B cell (primary cell): ENCODE results near the gene KRTAP5-2.

ENCODE experiments used
- EZH2 ChIP-seq: IDR thresholded peaks from 2 replicates; pipeline ENCODE4 v1.6.1; 2012; ENCODE audit warnings: borderline replicate concordance, low read depth, mild to moderate bottlenecking, moderate library complexity, low read length; ENCODE audit not compliant: insufficient read depth, poor library complexity, severe bottlenecking
- TF ChIP-seq, protein P1 (sequence below): fragments of 200-600 bp; IDR thresholded peaks from one replicate; pipeline ENCODE4 v1.8.0; 2022; ENCODE audit warnings: antibody characterized with exemption, mild to moderate bottlenecking

- TF ChIP-seq, protein P1, sequence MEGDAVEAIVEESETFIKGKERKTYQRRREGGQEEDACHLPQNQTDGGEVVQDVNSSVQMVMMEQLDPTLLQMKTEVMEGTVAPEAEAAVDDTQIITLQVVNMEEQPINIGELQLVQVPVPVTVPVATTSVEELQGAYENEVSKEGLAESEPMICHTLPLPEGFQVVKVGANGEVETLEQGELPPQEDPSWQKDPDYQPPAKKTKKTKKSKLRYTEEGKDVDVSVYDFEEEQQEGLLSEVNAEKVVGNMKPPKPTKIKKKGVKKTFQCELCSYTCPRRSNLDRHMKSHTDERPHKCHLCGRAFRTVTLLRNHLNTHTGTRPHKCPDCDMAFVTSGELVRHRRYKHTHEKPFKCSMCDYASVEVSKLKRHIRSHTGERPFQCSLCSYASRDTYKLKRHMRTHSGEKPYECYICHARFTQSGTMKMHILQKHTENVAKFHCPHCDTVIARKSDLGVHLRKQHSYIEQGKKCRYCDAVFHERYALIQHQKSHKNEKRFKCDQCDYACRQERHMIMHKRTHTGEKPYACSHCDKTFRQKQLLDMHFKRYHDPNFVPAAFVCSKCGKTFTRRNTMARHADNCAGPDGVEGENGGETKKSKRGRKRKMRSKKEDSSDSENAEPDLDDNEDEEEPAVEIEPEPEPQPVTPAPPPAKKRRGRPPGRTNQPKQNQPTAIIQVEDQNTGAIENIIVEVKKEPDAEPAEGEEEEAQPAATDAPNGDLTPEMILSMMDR = no peak
- no peak for TF ChIP-seq EZH2
Measured at GRCh38 chr11:1567052-1567720, 30.9 kb downstream of the KRTAP5-2 start.
